HL-60 (cell line): ENCODE data around the gene DVL1.

Experiments
- CTCF ChIP-seq: IDR thresholded peaks from one replicate; pipeline ENCODE4 v1.5.1; 2011; ENCODE audit warnings: low read length, control low read depth, inconsistent platforms; ENCODE audit not compliant: insufficient read depth
- REST ChIP-seq: IDR thresholded peaks from 2 replicates; pipeline ENCODE4 v1.6.1; 2012; ENCODE audit warnings: low read depth; ENCODE audit not compliant: insufficient replicate concordance

GRCh38 chr1:1322418-1322817 lies 26.8 kb downstream of the DVL1 start:
- TF ChIP-seq CTCF (no peak), REST (no peak)
